Measurements from ENCODE around the gene USP2. TPM values are rescaled to one million over a fixed set of nuclear protein-coding genes. Genes with fewer than 3 reads are reported as not detected.

The USP2 gene
- total and polyA plus RNA-seq, 4 donors = 1.7 to 6.5 (median 3.5) TPM

DNA sequence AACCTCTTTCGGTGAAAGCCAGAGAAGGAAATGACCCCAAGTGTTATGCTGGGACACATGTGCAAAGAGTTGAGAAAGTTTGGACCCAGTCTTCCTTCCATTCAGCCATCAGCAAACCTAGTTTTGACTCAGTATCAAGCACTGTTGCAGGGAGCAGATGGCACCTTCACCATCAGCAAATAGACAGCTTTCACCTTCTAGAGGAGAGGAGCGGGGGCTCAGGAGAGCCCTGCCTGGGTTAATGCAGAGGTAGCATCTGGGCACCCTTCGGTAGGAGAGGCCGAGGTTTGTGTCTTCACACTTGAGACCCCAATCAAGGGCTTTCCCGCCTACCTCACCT is 18.8 kb downstream of the USP2 start:
- TF ChIP-seq, protein P1, sequence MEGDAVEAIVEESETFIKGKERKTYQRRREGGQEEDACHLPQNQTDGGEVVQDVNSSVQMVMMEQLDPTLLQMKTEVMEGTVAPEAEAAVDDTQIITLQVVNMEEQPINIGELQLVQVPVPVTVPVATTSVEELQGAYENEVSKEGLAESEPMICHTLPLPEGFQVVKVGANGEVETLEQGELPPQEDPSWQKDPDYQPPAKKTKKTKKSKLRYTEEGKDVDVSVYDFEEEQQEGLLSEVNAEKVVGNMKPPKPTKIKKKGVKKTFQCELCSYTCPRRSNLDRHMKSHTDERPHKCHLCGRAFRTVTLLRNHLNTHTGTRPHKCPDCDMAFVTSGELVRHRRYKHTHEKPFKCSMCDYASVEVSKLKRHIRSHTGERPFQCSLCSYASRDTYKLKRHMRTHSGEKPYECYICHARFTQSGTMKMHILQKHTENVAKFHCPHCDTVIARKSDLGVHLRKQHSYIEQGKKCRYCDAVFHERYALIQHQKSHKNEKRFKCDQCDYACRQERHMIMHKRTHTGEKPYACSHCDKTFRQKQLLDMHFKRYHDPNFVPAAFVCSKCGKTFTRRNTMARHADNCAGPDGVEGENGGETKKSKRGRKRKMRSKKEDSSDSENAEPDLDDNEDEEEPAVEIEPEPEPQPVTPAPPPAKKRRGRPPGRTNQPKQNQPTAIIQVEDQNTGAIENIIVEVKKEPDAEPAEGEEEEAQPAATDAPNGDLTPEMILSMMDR (IDR thresholded peaks at IDR 0.05; ENCODE audit: control extremely low read depth, extremely low read depth) = no peak
- H3K27me3 ChIP-seq (ENCODE audit: control insufficient read depth in 3 of 3, insufficient read depth in 3 of 3, low read length in 2 of 3) = peaks cover 0 to 16% (median 9%) of the 10 kb centered on the region in 3 donors
- WGBS, 2 donors = 93 to 95% methylated on average over 5 of the region's 5 CpGs
- H3K36me3 ChIP-seq (ENCODE audit: control insufficient read depth in 4 of 4, insufficient read depth in 4 of 4, low read length in 4 of 4) = no peaks in the 10 kb centered on the region
- peaks cover 0 to 15% (median under 1%) of the 10 kb centered on the region in 5 donors for H3K4me1 ChIP-seq (ENCODE audit: control insufficient read depth in 5 of 5, insufficient read depth in 5 of 5, low read length in 5 of 5)
- no peaks in the 10 kb centered on the region for H3K9me3 ChIP-seq (ENCODE audit: control insufficient read depth in 4 of 4, insufficient read depth in 3 of 4, low read length in 3 of 4)
- no peak for DNase-seq
- peak overlapping the region in 1 of 2 donors; percentile 95 for H3K27ac ChIP-seq (ENCODE audit: low read depth in 1 of 2, low read length in 1 of 2)
- no peak overlapping the region for H3K9ac ChIP-seq (ENCODE audit: insufficient read depth in 1 of 2, low read length in 2 of 2)
- H3K4me3 ChIP-seq = no peak overlapping the region
- ATAC-seq (ENCODE audit: insufficient read depth, low FRiP score) = no peak

DNA sequence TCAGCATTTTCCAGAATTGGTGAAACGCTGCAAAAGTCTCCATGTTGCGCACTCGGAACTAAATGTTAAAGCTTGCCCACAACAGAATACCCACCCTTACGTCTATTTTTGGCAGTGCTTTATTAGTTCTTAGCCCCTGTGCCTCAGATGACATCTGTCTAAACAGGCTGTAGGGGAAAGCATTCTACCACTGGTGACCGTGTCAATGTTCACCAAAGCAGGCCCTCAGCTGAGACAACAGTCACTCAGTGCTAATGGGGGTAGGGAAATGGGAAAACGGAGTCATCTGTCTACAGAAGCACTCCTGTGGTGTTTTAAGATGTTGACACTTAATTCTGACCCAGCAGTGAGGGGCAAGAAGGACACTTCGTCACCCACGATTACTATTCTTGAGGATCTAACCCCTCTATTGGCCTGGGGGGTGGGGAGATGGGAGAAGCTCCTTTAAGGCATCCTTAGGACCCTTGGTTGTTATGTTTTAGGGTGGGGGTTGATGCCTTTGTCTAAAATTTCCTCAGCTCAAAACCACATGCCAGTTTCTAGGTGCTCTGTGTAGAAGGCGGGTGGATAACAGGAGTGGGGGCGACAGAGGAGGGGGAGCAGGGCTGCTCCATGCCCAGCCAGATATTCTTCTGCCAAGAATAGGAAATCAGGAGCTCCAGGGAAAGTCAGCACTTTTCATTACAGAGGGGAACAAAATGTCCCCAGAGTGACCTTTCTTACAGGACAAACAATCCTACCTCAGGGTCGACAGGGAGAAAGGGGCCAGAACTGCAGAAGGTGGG is 19.4 kb downstream of the USP2 start:
- Histone ChIP-seq H3K36me3 (ENCODE audit: control insufficient read depth in 4 of 4, insufficient read depth in 4 of 4, low read length in 4 of 4) (no peaks in the 10 kb centered on the region), H3K4me3 (no peak overlapping the region), H3K27me3 (ENCODE audit: control insufficient read depth in 3 of 3, insufficient read depth in 3 of 3, low read length in 2 of 3) (peaks cover 0 to 16% (median 9%) of the 10 kb centered on the region in 3 donors), H3K9ac (ENCODE audit: insufficient read depth in 1 of 2, low read length in 2 of 2) (no peak overlapping the region), H3K9me3 (ENCODE audit: control insufficient read depth in 4 of 4, insufficient read depth in 3 of 4, low read length in 3 of 4) (no peaks in the 10 kb centered on the region), H3K4me1 (ENCODE audit: control insufficient read depth in 5 of 5, insufficient read depth in 5 of 5, low read length in 5 of 5) (peaks cover 0 to 15% (median 0%) of the 10 kb centered on the region in 5 donors), H3K27ac (ENCODE audit: low read depth in 1 of 2, low read length in 1 of 2) (peak overlapping the region in 1 of 2 donors; percentile 95)
- WGBS, 2 donors = 80 to 87% methylated on average over 11 of the region's 11 CpGs
- DNase-seq (no peak), ATAC-seq (ENCODE audit: insufficient read depth, low FRiP score) (no peak)
- TF ChIP-seq, protein P1 (IDR thresholded peaks at IDR 0.05; ENCODE audit: control extremely low read depth, extremely low read depth) = no peak

DNA sequence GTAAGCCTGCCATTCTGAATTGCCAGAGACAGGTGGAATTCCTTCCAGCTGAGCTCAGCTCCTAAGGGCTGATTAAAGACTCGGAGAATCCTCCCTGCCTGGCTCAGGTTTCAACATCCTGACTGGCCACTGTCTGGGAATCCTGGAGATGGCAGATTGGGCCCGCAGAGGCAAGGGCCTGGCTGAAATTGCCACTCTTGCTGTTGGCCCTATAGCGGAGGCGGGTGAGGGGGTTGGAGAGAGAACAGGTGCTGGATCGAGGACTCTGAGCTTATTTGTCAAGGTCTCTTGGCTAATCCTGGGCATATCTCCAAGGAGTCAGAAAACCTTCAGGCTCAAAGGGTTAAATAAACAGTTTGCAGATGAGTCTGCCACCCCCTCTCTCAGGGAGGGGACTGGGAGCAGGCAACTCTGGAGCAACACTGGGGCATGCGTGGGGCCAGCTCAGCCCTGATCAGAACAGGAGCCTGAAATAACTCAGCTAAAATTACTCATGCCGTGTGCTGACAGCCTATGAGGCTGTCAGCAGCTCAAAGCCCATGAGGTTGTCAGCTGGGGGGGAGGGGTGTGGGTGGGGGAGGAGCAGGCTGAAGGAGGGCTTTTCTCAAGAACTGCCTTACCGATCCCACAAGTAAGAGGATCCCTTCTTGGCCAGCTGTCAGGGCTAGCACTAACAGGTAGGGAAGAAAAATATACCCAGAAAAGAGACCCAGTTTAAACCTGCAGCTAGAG is 20.3 kb downstream of the USP2 start:
- DNase-seq (peak; percentile 39 to 64 (median 42)), ATAC-seq (ENCODE audit: insufficient read depth, low FRiP score) (peak; percentile 60)
- H3K4me3 ChIP-seq = no peak overlapping the region
- H3K36me3 ChIP-seq (ENCODE audit: control insufficient read depth in 4 of 4, insufficient read depth in 4 of 4, low read length in 4 of 4) = no peaks in the 10 kb centered on the region
- H3K27me3 ChIP-seq (ENCODE audit: control insufficient read depth in 3 of 3, insufficient read depth in 3 of 3, low read length in 2 of 3) = peaks cover 0 to 16% (median 9%) of the 10 kb centered on the region in 3 donors
- TF ChIP-seq, protein P1 (IDR thresholded peaks at IDR 0.05; ENCODE audit: control extremely low read depth, extremely low read depth) = no peak
- H3K9me3 ChIP-seq (ENCODE audit: control insufficient read depth in 4 of 4, insufficient read depth in 3 of 4, low read length in 3 of 4) = no peaks in the 10 kb centered on the region
- H3K9ac ChIP-seq (ENCODE audit: insufficient read depth in 1 of 2, low read length in 2 of 2) = no peak overlapping the region
- 53 to 75% methylated on average over 8 of the region's 8 CpGs for WGBS, 2 donors
- peak overlapping the region; percentile 41 to 95 for H3K27ac ChIP-seq (ENCODE audit: low read depth in 1 of 2, low read length in 1 of 2)
- H3K4me1 ChIP-seq (ENCODE audit: control insufficient read depth in 5 of 5, insufficient read depth in 5 of 5, low read length in 5 of 5) = peaks cover 0 to 15% (median 0%) of the 10 kb centered on the region in 5 donors

Measured in lung (tissue), 12 donors.